NCI-H2196 treated with DMSO at 0.1 percent for 48 hours (cell line): ENCODE results near the gene FOXD4L1.
"Not testable (repeated sequence)": the region's sequence is repeated elsewhere in the genome, so short reads cannot be mapped to it uniquely, and the experiment has no call there.

ENCODE experiments used
- DNase-seq: peaks from one replicate; lab custom pipeline; 2025; ENCODE audit not compliant: unreplicated experiment; lab: John Stamatoyannopoulos, UW

FOXD4L1 gene

DNA sequence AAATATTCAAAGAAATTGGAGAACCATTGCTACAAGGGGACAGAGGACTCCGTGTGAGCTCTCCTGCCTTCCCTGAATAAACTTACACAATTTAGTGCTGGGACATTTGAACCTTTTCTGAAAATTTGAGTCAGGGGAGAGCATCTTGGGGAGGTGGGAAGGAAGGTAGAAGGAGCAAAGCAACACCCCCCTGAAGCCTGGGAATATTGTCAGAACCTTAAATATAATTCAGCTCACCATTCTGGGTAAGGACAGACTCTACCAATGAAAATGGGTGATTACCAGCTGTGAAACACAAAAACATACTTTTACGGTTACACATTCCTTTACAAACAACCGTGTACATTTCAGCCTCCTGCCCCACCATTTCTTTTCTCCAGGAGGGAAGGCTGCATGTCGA is at the start of gene FOXD4L1:
TSS of gene FOXD4L1 (plus strand) at position 301 of the 400 bp plus-strand sequence. CDS start 592 bp downstream, outside the sequence.
- DNase-seq: not testable (repeated sequence)

DNA sequence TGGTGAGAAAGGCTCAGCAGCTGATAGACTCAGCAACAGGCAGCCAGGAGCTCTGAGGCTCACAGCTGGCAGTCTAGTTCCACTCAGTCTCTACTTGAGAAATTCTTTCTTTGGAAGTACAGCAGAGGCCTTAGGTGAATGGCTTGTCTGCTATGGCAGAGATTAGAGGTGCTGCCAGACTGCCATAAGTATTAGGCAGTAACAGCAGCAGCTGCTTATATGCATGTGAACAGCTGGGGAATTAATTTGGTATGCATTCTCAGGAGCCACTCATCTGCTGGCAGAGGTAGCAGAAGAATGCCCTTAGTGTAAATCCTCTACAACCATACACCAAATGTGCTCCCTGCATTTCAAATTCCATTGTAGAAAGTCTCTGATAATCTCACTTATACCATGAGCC is 32.7 kb upstream of the FOXD4L1 start:
- not testable (repeated sequence) for DNase-seq

DNA sequence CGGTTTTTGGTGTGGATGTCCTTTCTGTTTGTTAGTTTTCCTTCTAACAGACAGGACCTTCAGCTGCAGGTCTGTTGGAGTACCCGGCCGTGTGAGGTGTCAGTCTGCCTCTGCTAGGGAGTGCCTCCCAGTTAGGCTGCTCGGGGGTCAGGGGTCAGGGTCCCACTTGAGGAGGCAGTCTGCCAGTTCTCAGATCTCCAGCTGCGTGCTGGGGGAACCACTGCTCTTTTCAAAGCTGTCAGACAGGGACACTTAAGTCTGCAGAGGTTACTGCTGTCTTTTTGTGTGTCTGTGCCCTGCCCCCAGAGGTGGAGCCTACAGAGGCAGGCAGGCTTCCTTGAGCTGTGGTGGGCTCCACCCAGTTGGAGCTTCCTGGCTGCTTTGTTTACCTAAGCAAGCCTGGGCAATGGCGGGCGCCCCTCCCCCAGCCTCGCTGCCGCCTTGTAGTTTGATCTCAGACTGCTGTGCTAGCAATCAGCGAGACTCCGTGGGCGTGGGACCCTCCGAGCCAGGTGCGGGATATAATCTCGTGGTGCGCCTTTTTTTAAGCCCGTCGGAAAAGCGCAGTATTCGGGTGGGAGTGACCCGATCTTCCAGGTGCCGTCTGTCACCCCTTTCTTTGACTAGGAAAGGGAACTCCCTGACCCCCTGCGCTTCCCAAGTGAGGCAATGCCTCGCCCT is 21.6 kb upstream of the FOXD4L1 start:
- not testable (repeated sequence) for DNase-seq

DNA sequence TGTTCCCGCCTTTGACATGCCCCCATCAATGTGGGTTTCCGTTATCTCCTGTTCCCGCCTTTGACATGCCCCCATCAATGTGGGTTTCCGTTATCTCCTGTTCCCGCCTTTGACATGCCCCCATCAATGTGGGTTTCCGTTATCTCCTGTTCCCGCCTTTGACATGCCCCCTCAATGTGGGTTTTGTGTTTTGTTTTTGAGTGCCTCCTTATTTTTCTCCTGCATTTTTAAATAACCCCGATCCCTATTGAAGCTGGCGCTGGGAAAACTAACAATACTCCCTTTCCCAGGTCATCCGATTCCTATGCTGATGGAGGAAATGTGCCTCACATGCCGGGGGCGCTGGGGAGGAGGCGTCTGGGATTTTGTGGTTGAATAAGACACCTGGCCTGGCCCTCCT is 1.9 kb upstream of the FOXD4L1 start:
- not testable (repeated sequence) for DNase-seq

DNA sequence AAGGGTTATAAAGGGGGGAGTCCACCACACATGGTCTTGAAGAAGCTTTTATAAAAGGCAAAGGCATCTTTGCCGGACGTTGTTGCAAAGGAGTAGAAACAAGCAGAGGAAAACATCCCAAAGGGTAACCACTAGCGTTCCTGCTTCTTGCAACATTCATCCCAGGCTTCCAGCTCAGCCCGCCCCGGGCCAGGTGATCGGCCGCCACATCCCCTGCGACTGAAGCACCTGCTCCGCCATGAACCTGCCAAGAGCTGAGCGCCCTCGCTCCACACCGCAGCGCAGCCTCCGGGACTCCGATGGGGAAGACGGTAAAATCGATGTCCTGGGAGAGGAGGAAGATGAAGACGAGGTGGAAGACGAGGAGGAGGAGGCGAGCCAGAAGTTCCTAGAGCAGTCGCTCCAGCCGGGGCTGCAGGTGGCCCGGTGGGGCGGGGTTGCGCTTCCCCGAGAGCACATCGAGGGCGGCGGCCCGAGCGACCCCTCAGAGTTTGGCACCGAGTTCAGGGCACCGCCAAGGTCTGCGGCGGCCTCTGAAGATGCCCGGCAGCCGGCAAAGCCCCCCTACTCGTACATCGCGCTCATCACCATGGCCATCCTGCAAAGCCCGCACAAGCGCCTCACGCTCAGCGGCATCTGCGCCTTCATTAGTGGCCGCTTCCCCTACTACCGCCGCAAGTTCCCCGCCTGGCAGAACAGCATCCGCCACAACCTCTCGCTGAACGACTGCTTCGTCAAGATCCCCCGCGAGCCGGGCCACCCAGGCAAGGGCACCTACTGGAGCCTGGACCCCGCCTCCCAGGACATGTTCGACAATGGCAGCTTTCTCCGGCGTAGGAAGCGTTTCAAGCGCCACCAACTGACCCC is 787 bp downstream of the FOXD4L1 start:
- not testable (repeated sequence) for DNase-seq

DNA sequence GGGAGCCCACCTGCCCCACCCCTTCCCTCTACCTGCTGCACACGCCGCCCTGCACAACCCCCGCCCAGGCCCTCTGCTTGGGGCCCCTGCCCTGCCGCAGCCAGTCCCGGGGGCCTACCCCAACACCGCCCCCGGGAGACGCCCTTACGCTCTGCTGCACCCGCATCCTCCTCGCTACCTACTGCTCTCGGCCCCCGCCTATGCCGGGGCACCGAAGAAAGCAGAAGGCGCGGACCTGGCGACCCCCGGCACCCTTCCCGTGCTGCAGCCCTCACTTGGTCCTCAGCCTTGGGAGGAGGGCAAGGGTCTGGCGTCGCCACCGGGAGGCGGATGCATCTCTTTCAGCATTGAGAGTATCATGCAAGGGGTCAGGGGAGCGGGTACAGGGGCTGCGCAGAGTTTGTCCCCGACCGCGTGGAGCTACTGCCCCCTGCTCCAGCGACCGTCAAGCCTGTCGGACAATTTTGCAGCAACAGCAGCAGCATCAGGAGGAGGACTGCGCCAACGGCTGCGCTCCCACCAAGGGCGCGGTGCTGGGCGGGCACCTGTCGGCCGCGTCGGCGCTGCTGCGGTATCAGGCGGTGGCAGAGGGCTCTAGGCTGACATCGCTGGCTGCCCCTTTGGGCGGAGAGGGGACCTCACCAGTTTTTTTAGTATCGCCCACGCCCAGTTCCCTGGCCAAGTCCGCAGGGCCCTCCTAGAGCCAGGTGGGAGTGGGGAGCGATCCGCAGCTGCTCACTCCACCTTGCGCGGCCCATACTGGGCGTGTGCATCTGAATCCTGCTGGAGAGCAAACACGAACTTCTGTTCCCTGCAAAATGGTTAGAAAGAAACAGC is 1.6 kb downstream of the FOXD4L1 start:
- not testable (repeated sequence) for DNase-seq

DNA sequence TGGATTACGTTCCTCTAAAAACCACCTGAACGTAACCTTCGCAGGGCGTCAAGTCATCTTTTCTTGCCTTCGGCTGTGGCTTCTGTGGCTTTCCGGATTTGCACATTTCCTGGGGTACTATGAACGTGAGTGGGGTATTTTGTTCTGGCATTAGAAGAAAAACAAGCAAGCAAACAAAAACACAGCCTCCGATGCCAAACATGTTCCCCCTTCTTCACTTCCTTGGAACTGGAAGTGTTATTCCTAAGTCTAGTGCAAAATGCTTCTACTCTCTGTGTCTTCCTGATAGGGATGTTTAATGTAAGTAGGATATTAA is 2.2 kb downstream of the FOXD4L1 start:
- not testable (repeated sequence) for DNase-seq

DNA sequence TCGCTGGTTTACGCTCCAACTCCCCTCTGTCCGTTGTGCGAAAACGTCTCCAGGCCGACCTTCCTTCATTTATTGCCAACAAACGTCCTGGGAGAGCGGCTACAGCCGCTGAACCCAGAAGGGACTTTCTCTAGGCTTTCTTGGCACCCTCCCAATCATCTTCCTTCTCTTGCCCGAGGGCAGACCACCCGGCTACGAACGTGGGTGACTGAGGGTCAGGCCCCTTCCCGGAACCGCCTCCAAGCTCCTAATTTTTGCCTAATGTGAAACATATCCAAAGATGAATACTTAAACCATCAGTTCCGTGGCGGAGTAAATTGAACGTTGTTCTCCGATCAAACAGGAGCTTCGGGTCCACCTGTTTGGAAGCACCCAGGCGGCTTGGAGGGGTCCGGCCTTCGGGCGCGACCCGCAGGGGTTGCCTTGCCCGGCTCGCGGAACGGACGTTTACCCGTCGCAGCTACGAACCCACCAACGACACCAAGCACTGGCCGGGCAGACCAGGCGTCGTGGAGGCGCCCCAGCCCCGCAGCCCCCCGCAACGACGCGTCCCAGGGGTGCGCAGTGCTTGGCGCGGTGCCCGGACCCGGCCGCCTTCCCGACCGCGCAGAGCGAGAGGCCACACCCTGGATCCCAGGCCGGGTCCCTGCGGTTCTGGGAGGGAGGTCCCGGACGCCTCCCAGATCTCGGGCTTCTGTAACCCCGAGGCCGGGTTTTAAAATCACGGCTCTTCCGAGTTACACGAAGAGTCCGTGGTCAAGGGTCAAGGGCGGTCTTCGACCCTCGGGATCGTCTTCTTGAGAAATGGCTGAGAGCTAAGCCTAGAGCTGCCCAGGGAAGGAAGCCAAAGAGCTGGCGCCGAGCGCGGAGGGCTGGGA is 4.0 kb downstream of the FOXD4L1 start:
- not testable (repeated sequence) for DNase-seq

DNA sequence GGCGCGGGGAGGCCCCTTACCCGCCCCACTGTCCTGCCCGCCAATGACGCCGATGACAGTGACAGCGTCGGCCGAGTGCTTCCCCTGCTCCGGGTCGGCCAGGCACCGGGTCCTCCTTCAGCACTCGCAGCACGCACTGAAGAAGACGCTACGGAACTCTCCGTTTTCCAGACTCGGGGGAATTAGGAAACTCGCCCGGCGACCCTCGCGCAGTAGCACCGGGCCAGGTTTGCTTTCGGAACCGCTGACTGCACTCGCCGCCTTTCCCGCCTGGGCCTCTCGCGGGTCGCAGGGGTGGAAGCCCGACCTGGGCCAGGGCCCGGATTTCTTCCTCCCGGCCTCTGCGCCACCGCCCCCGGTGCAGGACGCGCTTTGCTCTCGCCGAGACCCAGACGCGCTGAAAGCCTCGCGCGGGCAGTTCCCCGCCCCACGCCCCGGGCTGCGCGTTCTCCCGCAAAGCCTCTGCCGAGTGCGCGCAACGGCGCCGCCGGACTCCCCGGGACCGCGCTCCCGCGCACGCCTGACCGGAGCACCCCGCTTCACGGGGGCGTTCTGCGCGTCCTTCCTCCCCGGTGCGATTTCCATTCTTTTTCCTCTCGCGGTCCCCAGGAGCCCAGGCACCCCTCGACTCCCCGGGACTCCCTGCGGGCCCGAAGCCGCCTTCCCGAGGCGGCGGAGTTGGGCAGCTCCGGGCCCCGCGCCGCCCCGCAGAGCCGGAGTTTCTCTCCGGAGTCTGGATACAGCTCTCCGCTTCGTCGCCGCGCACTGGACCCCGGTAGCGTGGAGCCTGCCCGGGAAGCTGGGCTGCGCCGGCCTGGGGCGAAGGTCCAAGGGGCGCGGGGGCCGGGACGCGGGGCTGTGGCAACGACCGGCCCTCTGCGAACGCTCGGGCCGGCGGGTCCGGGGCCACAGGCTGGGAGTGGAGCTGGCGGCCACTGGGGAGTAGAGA is 4.9 kb downstream of the FOXD4L1 start:
- DNase-seq: not testable (repeated sequence)

DNA sequence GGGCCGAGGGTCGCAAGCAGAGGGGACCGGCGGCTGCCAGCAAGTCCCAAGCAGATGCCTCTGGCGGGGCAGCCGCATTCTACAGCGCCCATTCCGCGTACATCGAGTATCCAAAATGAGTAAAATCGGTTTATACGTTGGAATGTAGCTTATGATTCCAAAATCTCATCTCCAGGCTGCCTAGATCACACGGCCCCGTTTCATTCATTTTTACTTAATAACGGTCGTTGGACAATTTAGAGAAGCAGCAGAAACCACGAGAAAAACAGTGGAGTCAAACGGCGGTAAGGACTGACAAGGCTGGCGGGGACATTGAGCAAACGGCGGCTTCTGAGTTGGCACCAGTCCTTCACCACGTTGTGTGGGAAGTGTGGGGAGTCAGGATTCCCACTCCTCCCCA is 5.6 kb downstream of the FOXD4L1 start:
- DNase-seq: not testable (repeated sequence)

DNA sequence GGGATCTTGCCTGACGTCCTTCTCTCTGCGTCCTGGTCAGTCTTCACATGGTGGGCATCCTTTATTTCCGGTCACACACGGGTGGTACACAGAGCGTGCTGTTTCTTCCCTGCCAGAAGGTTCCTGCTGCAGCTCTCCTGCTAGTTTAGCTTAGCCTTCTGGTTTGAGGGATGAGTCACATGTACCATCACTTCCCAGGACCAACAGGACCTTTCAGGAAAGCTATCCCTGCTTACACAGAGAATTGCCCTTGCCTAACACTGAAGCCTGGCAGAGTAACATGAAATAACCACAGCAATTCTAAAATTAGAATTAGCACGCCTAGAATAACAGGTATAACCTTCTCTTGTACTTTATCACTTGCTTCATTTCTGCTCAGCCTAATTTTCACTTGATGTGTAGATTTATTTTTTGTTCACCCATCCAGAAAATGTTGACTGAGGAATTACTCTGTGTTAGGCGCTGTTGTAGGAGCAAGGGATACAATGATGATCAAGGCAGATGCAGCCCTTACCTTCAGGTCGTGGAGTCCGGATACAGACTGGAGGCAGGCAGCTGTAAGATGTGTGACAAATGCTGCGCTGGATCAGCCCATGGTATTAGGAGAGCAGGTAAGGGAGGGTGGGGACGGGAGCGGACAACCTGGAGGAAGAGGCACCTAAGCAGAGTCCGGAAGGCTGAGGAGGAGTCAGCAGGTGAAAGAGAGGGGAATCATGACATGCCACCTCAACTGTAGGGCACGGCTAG is 9.1 kb downstream of the FOXD4L1 start:
- DNase-seq: not testable (repeated sequence)

DNA sequence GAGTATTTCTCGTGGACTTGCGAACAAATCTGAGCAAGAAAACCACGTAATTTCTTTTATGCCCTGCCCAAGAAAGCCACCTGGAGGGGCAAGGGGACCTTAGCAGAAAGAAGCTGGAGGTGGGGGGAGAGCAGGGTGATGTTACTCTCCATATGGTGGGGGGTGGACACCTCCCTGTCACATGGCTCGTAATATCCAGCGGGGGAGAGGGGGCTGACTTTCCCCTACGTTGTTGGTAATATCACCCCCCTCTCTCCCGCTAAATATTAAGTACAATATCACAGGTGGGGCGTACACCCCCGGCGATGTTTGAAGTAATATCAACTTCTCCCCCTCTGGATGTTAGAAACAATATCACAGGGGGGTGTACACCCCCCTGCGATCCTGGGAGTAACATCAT is 9.7 kb downstream of the FOXD4L1 start:
- not testable (repeated sequence) for DNase-seq

DNA sequence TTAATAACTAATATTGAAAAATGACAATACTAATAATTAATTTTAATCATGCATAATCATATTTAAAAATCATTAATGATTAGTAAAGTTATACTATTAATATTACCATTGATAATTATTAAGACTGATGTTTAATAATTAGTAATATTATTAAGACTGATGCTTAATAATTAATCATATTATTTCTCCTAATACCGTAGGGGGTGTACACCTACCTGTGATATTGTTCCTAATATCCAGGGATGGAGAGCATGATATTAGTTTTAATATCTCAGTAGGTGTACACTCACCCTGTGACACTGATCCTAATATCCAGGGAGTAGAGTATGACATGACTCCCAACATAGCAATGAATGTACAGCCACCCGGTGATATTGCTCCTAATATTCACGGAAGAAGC is 12.4 kb downstream of the FOXD4L1 start:
- not testable (repeated sequence) for DNase-seq

DNA sequence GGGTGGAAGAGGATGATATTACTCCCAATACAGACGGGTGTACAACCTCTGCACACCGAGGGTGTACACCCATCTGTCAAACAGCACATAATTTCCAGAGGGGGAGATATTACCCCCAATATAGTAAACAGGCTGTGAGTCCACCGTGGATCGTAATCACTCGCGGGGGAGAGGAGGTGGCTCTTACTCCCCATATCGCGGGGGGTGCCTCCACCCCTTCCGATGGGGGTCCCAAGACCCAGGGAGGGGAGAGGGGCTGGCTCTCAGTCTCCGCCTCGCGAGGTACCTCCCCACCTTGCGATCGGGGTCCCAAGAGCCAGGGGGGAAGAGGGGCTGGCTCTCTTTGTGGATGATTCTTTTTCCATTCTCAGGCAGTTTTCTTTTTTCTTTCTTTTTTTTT is 13.4 kb downstream of the FOXD4L1 start:
- DNase-seq: not testable (repeated sequence)

DNA sequence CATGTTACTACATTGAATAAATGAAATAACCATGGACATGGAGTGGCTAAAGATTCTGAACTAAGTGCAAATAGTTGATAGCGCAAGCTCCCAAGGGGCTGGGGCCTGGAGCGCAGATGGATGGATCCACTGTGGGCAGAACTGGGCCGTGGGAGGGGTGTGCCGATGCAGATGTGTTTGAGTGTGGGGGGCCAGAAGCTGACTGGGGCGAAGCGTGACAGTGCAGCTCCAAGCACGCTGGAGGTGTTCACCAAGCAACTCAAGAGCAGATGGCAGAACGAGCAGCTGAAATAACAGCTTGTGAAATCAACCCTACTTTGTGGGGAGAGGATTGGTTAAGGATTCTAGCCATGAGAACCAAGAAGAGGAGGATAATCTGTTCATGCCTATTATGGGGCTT is 17.0 kb downstream of the FOXD4L1 start:
- not testable (repeated sequence) for DNase-seq

DNA sequence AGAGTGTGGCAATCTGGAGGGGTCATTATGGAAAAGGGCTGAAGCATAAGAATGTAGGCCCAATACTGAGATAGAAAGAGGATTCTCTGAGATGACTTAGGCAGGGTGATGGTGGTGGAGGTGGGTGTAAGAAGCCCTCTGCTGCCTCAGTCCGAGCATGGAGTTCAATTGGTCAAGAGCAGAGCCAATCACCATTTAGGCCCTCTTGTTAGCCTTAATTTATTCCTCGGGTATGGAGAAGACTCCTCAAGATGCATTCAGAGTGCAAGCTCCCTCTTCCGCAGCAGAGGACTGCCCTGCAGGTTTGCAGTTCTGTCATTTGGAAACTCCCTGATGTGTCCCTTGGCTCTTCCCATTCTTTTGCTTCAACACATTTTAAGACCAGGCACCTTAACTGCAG is 17.5 kb downstream of the FOXD4L1 start:
- not testable (repeated sequence) for DNase-seq

DNA sequence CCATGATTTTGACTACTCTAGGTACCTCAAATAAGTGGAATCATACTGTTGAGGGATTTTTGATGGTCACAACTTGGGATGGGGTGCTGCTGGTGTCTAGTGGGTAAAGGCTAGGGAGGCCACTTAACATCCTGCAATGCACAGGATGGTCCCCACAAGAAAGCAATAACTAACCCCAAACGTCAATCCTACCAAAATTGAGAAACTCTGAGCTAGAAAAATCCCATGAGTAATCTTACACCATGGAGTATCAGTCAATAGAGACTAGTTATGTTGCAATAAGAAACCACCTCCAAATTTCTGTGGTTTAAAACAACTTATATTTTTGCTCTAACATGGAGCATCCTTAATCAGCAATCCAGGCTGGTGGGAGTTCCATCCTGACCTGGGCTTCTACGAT is 18.6 kb downstream of the FOXD4L1 start:
- not testable (repeated sequence) for DNase-seq

DNA sequence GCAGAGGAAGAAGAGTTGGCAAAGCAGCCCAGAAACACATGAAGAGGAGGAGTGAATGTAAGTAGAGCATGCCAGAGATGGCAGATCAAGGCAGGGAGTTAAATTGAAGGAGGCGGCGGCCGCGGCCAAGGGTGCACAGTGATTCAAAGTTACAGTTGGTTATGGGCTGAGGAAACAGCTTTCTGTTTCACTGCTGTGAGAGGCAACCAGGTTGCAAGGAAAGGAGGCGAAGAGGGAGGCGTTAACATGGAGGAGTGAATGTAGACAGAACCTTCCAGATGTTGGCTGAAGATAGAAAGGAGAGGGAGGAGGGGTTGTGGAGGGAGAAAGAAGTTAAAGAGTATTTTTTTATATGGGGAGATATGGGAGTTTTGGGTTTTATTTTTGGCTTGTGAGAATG is 22.4 kb downstream of the FOXD4L1 start:
- DNase-seq: not testable (repeated sequence)

DNA sequence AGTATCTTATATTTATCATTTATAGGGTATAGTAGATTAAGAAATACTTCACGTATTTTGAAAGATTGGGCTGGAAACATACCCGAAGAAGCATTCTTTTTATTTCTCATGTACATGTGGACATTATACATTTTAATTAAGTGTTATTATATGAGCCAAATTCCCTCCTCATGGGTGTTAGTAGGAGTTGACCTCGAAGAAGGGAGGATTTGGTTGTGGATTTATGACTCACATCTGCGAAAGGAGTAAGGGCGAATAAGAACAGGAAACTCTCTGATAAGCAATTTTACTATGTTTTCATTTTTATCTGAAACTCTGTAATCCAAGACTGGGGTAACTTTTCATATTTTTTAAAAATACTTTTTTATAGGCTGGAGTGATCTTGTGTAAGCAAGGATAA is 23.0 kb downstream of the FOXD4L1 start:
- not testable (repeated sequence) for DNase-seq
